Right renal pelvis (tissue), 4 donors: ENCODE measurements around the gene TLX2. TPM values are rescaled to one million over a fixed set of nuclear protein-coding genes. Genes with fewer than 3 reads are reported as not detected.
A peak's percentile ranks its signal among the peaks of the same experiment; 100 is the strongest.

Source experiments
- DNase-seq, 4 donors: peaks; one replicate each; pipeline ENCODE4 v3.0.0-alpha.2; 2013; ENCODE audit warnings: low read depth in 4 of 4, low spot score in 3 of 4, missing footprints in 1 of 4
- polyA plus RNA-seq, 4 donors: library from polyadenylated mRNA; unstranded; fragments of 120-200 nt; gene quantifications; one replicate each; pipeline ENCODE4 v1.2.1, GENCODE V29; 2013; ENCODE audit not compliant: insufficient read length in 4 of 4

Gene TLX2
- polyA plus RNA-seq, 4 donors: 0.26 TPM; not detected in 3

DNA sequence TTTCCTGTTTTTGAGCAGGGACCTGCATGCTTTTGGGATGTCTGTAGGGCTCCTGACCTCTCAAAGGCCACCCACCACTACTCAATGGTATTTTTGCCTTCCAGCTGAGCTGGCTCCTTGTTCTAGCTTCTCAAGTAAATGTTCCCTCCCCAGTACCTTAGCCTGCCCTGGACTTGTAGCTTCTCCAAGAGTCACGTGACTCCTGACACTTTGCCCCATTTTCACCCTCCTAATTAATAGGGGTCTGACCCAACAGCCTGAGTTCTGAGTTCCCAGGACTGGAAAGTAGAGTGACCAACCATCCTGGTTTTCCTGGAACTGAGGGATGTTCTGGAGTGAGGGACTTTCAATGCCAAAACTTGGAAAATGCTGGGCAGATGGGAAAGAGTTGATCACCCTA is 18.8 kb upstream of the TLX2 start:
- no peak for DNase-seq

- DNase-seq: no peak
Observed at GRCh38 chr2:74496997-74497776, 17.1 kb upstream of the TLX2 start.

DNA sequence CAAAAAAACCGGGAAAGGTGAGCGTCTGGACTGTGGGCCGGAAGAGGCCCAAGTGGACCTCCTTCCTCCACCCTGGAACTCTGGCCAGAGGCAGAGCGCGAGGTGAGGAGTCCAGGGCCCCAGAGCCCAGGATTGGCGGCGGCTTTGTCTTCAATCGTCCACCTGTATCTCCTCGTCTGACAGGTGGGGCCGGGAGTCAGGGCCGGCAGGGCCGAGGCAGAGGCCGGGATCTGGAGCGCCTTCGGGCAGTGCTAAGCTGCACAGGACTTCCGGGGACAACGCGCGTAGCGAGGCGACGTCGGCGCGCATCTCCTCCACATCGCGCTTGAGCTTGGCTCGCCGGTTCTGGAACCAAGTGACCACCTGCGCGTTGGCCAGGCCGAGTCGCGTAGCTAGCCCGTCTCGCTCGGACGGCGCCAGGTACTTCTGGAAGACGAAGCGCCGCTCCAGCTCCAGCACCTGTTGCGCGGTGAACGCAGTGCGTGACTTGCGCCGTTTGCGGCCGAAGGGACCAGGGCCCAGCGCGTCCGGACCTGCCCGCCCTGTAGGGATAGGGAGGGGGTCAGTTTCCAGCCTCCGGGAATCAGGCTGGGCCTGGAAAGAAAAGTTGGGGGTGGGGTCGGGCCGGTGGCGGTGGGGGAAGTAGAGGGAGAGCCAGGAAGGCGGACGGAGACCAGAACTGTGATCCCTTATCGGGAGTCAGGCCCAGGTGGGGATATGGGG is 16.3 kb upstream of the TLX2 start:
- no peak for DNase-seq

- DNase-seq: no peak
Observed at GRCh38 chr2:74498500-74499266, 15.6 kb upstream of the TLX2 start.

- no peak for DNase-seq
Observed at GRCh38 chr2:74499267-74499939, 14.8 kb upstream of the TLX2 start, which contains the start of gene LBX2. Gene LBX2 (minus strand): TSS chr2:74499603. CDS start chr2:74499537, 66 bp downstream.

DNA sequence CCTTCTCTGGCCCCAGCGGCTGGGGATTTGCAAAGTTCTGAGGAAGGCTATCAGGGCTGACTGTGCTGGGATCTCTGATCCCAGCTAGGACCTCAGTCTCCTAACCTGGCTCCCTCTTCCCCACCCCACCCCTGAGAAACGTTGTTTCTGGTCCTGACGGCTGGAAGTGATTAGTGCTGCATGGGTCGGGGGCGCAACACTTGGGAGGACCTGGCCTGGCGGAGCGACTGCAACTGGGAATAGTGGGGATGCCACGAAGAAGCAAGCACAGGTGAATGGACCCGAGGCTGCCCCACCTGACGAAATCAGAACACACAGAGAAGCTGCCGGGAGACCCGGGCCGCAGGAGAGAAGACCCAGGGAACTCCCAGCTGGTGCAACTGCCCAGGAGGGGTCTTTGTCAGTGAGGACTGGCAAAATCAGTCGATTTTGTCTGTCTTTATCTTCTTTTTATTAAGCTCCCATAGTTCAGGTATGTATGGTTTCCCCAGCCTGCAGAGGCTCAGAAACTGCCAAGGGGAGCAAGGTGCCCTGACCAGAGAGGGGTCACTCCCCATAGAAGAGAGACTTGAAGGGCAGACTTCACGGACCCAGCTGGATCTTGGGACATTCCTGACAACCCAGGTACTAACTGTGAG is 14.2 kb upstream of the TLX2 start:
- no peak for DNase-seq

DNA sequence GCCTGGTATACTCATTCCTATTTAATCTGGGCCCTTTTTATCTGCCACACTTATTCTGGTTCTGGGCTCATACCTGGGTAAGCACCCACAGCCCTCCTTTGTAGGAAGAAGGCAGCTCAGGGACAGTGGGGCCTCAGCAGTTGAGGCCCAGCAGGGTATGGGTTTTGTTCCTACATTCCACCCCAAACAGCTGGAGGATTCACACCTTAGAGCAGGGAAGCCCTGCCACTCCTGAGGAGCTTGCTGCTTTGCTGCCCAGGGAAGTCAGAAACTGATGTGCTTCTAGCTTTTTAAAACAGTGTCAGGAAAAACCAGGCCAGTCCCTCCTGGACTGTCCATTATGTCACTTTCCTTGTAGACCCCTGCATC is 13.7 kb upstream of the TLX2 start:
- no peak for DNase-seq

DNA sequence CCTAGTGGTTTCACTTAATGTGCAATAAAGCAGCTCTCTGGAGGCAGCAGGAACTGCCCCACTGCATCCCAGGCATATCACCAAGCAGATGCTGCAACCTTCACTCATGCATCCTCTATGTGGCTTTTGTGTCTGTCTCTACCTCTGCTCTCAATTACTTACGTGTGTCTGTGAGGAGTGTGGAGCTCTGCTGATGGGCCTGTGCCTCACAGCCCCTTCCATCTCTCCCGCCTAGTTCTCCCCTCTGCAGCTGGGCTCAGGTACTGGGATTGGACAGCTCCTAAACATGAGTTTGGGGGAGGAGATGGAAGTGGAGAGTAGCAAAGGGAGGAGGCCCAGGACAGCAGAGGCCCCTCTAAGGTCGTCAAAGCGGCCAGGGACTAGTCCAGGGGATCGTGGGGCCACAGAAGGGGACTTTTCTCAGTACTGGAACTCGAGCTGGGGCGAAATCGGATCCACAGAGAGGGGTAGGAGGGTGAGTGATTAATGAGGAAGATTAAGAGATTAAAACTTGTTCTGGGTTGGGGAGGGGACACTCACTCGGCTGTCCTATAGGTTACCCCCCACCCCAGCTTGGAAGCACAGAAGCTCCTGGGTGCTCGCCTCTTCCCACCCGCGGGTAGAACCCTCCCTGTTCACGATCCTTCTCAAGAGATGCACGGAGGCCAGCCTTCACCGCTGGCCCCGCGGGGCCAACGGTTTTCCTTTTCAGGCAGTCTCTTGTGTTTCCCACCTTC is 12.7 kb upstream of the TLX2 start:
- no peak for DNase-seq

DNA sequence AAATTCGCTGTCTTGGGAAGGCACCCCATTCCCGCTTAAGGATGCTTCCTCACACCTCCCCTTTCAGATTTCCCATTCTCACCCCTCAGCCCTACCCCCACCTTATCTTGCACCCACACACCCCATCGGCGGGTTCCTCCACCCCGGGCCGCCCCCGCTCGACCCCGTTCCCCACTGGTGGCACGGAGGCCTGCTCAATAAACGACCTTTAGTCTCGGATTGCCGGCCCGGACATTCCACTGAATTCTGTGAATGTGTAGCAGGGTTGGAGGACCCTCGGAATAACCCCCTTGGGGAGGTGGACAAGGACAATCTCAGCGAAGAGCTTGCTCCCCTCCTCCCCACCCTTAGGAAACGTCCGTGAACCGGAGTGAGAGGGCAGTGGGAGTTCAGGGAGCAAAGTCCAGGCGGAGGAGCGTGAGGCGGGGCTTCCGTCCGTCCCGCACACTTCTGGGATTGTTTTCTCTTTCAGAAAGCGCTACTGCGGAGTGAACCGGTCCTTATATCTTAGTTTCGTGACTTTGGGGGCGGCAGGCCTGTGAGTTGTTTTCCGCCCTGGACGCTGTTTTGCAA is 12.0 kb upstream of the TLX2 start:
- DNase-seq: no peak

DNA sequence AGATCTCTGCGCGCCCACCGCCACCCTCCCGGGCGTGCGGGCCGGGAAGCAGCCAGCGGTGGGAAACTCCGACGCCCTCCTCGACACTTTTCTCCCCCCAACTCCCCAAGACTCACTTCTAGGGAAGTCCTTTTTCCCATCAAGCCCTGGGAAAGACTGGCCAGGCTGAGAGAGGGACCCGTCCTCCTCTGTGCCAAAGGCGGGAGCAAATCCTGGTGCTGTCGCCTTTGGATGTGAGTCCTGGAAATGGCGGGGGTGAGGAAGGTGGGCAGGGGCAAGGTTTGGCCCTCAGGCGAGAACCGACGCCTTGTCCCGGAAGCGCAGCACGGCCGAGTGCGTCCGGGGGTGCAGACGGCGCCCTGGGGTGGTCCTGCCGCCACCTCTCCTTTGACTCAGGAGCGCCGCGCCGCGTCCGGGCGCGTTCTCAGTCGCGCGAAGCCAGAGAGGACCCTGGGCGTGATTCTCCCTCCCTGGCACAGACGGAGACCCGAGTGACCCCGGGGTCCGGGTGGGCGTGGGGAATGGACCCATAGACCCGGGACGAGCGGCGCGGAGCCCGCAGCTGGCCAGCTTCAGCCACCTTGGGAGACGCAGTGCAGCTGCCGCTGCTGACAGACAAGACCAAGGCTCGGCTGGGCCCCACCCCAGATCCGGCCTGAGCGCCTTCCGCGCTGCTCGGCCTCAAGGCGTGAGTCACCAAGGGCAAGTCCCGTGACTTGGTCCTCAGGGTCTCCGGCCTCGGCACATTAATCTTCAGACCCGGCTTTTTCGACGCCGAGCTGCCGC is 11.3 kb upstream of the TLX2 start:
- no peak for DNase-seq

- DNase-seq: no peak
Observed at GRCh38 chr2:74503506-74504475, 10.5 kb upstream of the TLX2 start.

DNA sequence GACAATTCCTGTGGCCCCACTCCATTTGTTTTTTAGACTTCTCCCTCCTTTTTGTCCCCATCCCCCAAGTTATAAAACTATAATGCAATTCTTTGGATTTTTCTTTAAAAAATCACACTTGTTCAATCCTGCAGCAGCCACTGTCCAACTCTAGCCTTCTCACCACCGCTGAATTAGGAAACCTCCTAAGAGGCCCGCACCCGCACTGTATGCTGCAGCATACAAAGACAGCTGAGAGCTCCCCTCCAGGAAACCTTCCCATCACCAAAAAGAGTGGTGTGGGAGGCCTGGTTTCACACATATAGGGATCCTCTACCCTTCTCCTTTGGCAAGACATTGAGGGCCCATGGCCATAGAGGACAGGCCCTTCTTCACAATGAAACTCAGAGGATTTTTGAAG is 9.7 kb upstream of the TLX2 start:
- DNase-seq: no peak

DNA sequence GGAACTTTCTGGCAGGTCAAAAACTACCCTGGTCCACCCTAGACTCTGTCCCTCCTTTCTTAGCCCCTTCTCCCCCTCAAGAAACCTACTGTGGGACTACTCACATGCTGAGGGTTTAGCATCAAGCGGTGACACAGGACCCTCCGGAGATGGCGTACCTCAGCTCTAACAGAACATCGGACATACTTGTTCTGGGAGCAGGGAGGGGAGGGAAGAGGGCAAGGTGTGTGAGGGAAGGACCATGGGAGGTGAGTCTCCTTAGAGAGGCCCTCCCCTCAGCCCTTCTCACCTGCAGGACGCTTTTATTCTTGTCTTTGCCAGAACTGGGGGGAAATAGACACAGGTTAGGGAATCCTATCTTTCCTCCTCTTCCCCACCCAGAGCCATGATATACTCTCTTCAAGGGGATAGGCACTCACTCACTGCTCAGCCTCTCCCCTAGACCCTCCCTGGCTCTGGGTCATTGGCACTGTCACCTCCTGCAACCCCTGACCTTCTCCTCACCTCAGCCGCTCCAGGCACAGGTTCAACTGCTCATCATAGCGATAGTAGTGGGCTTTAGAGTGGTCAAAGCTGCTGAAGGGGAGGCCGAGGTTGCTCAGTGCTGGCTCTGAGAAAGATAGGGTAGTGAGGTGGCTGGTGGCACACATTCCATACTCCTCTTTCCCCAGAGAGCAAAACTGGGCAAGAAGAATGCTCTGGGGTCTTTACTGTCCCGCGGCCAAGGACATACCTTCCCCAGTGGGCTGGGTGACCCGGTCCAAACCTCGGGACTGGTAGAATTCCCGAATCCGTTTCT is 8.6 kb upstream of the TLX2 start:
- no peak for DNase-seq

GRCh38 chr2:74507145-74507925 is 6.9 kb upstream of the TLX2 start, which contains the start of gene PCGF1:
Gene PCGF1 (minus strand): TSS chr2:74507695. CDS start chr2:74507668, 27 bp downstream.
- DNase-seq: peak; percentile 97 to 99 (median 98)

DNA sequence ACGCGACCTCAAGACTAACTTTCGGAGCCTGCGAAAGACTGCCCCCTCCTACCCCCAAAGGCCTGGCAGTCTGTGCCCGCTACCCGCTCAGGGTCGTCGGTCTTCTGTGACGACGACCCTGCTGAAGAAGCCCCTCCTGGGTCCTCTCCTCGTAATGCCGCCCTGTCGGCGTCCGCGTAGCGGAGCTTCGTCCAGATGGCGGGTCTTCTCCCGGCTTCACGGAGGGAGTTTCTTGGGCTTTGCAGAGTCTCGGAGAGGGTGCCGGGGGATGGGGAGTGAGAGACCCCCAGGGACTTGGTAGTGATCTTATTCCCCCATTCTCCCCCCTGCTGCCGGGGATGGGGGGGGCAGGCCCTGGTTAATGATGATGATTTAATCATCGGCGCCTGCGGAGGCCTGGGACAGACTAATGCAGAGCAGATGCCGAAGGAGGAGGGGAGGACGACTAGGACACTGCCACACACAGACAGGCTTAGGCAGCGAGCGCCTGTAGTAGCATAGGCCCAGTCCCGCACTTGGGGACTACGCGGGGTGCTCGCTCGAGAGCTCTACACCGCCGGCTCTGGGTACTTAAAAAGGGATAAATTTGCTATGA is 6.2 kb upstream of the TLX2 start:
- no peak for DNase-seq
